BJ (cell line): ENCODE results near the gene METAP2. TPM values are rescaled to one million over a fixed set of nuclear protein-coding genes. Genes with fewer than 3 reads are reported as not detected.

Experiments used
- CTCF ChIA-PET: fragments of 350-600 bp; formaldehyde crosslinking; extraction: SDS; loops from one replicate; lab custom pipeline; 2021; ENCODE audit warnings: antibody characterized with exemption, inconsistent platforms; lab: Yijun Ruan, JAX
- POLR2A ChIA-PET: fragments of 300-600 bp; sonication (Branson Sonifier 250); formaldehyde crosslinking; extraction: SDS; loops from one replicate; lab custom pipeline; 2021; ENCODE audit warnings: antibody characterized with exemption; lab: Charles Lee
- DNase-seq: peaks from one replicate; pipeline ENCODE4 v3.0.0-alpha.2; 2011; ENCODE audit warnings: low read depth
- H3K27me3 ChIP-seq: 2 replicates; pipeline ENCODE4 v1.6.0; 2011; ENCODE audit warnings: low read length; ENCODE audit not compliant: control insufficient read depth, insufficient read depth
- H3K36me3 ChIP-seq: 2 replicates; pipeline ENCODE4 v1.5.1; 2011; ENCODE audit warnings: low read length; ENCODE audit not compliant: control insufficient read depth, insufficient read depth
- H3K4me3 ChIP-seq: 2 replicates; pipeline ENCODE4 v1.5.1; 2011; ENCODE audit warnings: low read depth, mild to moderate bottlenecking, control low read depth, low read length
- CTCF ChIP-seq: IDR thresholded peaks from 2 replicates; pipeline ENCODE4 v1.5.1; 2011; ENCODE audit warnings: low read depth, mild to moderate bottlenecking, control low read depth, inconsistent platforms, low read length, moderate library complexity; ENCODE audit not compliant: insufficient read depth
- polyA plus RNA-seq: library from polyadenylated mRNA; depleted of rRNA; stranded (reverse); fragments of >200 nt; gene quantifications from 2 replicates; pipeline ENCODE4 v1.2.3, GENCODE V29; 2011; rRNA removed
- small RNA-seq: library from RNA; depleted of rRNA; stranded (forward); fragments of <200 nt; gene quantifications from one replicate; pipeline ENCODE3, GENCODE V24; 2012; ENCODE audit warnings: low replicate concordance, low read depth; ENCODE audit not compliant: insufficient read length

The METAP2 gene
- polyA plus RNA-seq, 1 experiment = 32.2 TPM

GRCh38 chr12:95551913-95552516 lies 78.1 kb downstream of the METAP2 start:
- no peak for TF ChIP-seq CTCF
- Histone ChIP-seq H3K4me3 (no peak overlapping the region), H3K27me3 (peaks cover 14% of the 10 kb centered on the region), H3K36me3 (no peaks in the 10 kb centered on the region)
- no peak for DNase-seq
- POLR2A ChIA-PET = no interaction called here
- CTCF ChIA-PET = interaction anchor here (0.5 kb wide), 1 partner anchor 478 kb away, joined by 3 read pairs; no protein-coding TSS in a partner anchor

GRCh38 chr12:95553197-95553943 lies 79.4 kb downstream of the METAP2 start:
- DNase-seq = no peak
- POLR2A ChIA-PET = no interaction called here
- CTCF ChIA-PET = interaction anchor here (0.9 to 1.3 kb wide), 3 partner anchors 10 to 19 kb away, joined by 3 read pairs; no protein-coding TSS in a partner anchor
- no peaks in the 10 kb centered on the region for H3K36me3 ChIP-seq
- H3K4me3 ChIP-seq = no peak overlapping the region
- peaks cover 15% of the 10 kb centered on the region for H3K27me3 ChIP-seq
- TF ChIP-seq CTCF = no peak

- CTCF ChIA-PET = interaction anchor here (0.6 kb wide), 1 partner anchor 16 kb away, joined by 3 read pairs; no protein-coding TSS in a partner anchor
- Histone ChIP-seq H3K4me3 (no peak overlapping the region), H3K27me3 (peaks cover 10% of the 10 kb centered on the region), H3K36me3 (no peaks in the 10 kb centered on the region)
- no peak for TF ChIP-seq CTCF
- POLR2A ChIA-PET = interaction anchor here (0.6 kb wide), 1 partner anchor 8 kb away, joined by 8 read pairs; no protein-coding TSS in a partner anchor
- DNase-seq = no peak
Observed at GRCh38 chr12:95554532-95555071, 80.7 kb downstream of the METAP2 start.

GRCh38 chr12:95557625-95558024 lies 83.7 kb downstream of the METAP2 start:
- H3K27me3 ChIP-seq = peaks cover 3% of the 10 kb centered on the region; the same call in 1 of the 2 replicates
- POLR2A ChIA-PET = no interaction called here
- TF ChIP-seq CTCF = no peak
- CTCF ChIA-PET = interaction anchor here (0.6 to 0.9 kb wide), 2 partner anchors 1084 to 1412 kb away, joined by 3 read pairs; no protein-coding TSS in a partner anchor
- no peaks in the 10 kb centered on the region for H3K36me3 ChIP-seq
- no peak for DNase-seq
- H3K4me3 ChIP-seq = no peak overlapping the region

Small RNA genes lying within 50 kb of the gene (small RNA-seq; reads per million reads assigned to genes)
- gene RNU6-735P = not detected

Other genes starting within 250 kb of the METAP2 start
- 1.2 and 1.7 TPM in 2 replicates for gene USP44, start 77.3 kb downstream of the METAP2 start, polyA plus RNA-seq